ENCODE data around the gene TMEM176A.
A peak's percentile ranks its signal among the peaks of the same experiment; 100 is the strongest.
"Not testable (repeated sequence)": the region's sequence is repeated elsewhere in the genome, so short reads cannot be mapped to it uniquely, and the experiment has no call there.

The TMEM176A gene, protein sequence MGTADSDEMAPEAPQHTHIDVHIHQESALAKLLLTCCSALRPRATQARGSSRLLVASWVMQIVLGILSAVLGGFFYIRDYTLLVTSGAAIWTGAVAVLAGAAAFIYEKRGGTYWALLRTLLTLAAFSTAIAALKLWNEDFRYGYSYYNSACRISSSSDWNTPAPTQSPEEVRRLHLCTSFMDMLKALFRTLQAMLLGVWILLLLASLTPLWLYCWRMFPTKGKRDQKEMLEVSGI

DNA sequence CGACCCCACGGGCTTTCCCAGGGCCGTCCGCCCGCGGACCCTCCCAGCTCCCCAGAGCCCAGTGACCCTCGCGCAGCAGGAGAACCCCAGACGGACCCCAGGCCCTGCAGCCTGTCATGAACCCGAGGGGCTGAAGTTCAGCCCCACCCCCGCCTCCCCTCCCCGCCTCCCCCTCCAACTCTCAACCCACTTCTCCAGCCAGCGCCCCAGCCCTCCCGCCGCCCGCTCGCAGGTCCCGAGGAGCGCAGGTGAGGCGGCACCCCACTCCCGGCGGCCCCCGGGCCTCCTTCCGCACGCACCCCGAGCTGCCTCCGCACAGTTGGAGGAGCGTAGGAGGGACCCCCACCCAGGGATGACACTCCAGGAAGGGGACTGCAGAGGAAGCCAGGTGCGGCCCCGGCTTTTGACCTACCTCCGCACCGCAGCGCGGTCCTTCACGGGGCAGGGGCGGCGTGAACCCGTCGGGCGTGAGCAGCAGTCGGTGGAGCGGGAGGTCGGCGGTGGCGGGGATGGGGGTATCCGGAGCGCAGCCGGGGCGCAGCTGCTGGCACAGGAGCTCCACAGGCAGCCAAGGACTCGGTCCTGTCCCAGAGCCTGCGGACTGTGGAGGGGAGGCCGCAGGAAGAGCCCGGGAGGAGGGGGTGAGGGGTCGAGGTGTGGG is at the start of gene TMEM176A:
TMEM176A (plus strand) TSS at position 189 of the 661 bp plus-strand sequence. CDS start 782 bp downstream, outside the sequence.
- Histone ChIP-seq H3K9me3 (ENCODE audit: control insufficient read depth, low read length) (no peaks in the 10 kb centered on the region), H3K36me3 (ENCODE audit: control insufficient read depth, insufficient read depth, low read length) (no peaks in the 10 kb centered on the region), H3K4me3 (ENCODE audit: low read length) (peak within 1 kb of the TSS; percentile 54), H3K9ac (ENCODE audit: low read length) (peak within 1 kb of the TSS; percentile 81), H3K27me3 (ENCODE audit: control insufficient read depth, insufficient read depth, low read length) (peaks cover 10% of the 10 kb centered on the region), H3K4me1 (ENCODE audit: control insufficient read depth, insufficient read depth, low read length) (peaks cover 15% of the 10 kb centered on the region)

DNA sequence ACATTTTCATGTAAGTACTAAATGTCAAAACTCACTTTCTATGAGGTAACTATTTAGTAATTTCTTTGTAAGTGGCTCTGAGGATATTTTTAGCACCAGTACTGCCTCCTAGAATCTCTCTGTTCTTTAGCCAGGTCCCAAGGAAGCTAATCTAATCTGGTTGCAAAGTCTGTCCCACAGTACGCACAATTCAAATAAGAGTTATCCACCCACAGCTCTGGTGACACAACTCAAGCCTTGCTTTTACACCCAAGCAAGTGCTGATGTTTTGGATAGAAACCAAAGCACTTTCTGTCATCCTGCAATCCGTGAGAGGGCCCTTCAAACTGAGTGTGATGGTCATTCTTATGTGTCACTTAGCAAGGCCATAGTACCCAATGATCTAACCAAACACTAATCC is 48.9 kb upstream of the TMEM176A start:
- no peak overlapping the region for H3K9ac ChIP-seq (ENCODE audit: low read length)
- no peak overlapping the region for H3K4me3 ChIP-seq (ENCODE audit: low read length)
- peaks cover 5% of the 10 kb centered on the region for H3K27me3 ChIP-seq (ENCODE audit: control insufficient read depth, insufficient read depth, low read length)
- H3K4me1 ChIP-seq (ENCODE audit: control insufficient read depth, insufficient read depth, low read length) = no peaks in the 10 kb centered on the region
- H3K36me3 ChIP-seq (ENCODE audit: control insufficient read depth, insufficient read depth, low read length) = no peaks in the 10 kb centered on the region
- no peaks in the 10 kb centered on the region for H3K9me3 ChIP-seq (ENCODE audit: control insufficient read depth, low read length)

DNA sequence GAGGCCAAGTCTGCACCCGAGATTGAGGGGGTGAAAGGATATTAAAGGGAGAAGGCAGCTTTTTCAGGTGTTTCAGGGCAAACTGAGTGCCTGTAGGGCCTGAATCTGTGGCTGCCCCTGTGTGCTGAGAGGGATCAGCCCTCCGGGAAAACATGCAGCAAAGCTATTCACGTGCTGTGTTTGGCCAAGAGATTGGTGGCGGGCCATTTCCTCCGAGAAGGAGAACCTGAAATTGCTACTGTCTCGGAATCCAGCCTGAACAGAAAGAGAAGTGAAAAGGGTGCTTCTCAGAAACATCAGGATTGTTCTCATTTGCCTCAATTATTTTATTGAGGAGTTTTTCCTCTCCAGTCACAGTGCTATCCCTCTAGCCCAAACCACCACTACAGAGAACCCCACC is 47.3 kb upstream of the TMEM176A start:
- no peak overlapping the region for H3K4me3 ChIP-seq (ENCODE audit: low read length)
- no peaks in the 10 kb centered on the region for H3K9me3 ChIP-seq (ENCODE audit: control insufficient read depth, low read length)
- no peak overlapping the region for H3K9ac ChIP-seq (ENCODE audit: low read length)
- no peaks in the 10 kb centered on the region for H3K4me1 ChIP-seq (ENCODE audit: control insufficient read depth, insufficient read depth, low read length)
- H3K27me3 ChIP-seq (ENCODE audit: control insufficient read depth, insufficient read depth, low read length) = no peaks in the 10 kb centered on the region
- no peaks in the 10 kb centered on the region for H3K36me3 ChIP-seq (ENCODE audit: control insufficient read depth, insufficient read depth, low read length)

DNA sequence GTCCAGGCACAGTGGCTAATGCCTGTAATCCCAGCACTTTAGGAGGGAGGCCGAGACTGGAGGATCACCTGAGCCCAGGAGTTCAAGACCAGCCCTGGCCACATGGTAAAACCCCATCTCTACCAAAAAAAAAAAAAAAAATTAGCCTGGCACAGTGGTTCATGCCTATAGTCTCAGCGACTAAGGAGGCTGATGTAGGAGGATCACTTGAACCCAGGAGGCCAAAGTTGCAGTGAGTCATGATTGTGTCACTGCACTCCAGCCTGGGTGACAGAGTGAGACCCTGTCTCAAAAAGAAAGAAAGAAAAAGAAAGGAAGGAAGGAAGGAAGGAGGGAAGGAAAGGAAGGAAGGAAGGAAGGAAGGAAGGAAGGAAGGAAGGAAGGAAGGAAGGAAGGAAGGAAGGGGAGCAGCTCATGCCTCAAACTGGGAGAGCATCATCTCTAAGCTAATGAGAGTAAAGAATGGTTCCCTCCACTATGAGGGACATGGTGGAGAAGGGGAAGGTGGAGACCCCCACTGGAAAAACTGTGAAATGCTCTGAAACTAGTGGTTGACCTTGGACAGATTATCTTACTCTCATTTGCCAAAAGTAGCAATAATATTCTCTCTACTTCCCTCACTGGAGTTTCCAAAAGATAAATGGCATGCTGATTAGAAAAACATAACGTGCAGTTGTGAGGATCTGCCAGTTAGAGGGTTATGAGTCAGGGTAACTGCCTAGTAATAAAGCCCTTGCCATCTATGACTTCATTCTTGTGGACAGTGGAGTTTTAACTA is 46.6 kb upstream of the TMEM176A start:
- H3K9ac ChIP-seq (ENCODE audit: low read length) = no peak overlapping the region
- H3K4me1 ChIP-seq (ENCODE audit: control insufficient read depth, insufficient read depth, low read length) = no peaks in the 10 kb centered on the region
- H3K9me3 ChIP-seq (ENCODE audit: control insufficient read depth, low read length) = no peaks in the 10 kb centered on the region
- no peak overlapping the region for H3K4me3 ChIP-seq (ENCODE audit: low read length)
- no peaks in the 10 kb centered on the region for H3K36me3 ChIP-seq (ENCODE audit: control insufficient read depth, insufficient read depth, low read length)
- H3K27me3 ChIP-seq (ENCODE audit: control insufficient read depth, insufficient read depth, low read length) = no peaks in the 10 kb centered on the region

DNA sequence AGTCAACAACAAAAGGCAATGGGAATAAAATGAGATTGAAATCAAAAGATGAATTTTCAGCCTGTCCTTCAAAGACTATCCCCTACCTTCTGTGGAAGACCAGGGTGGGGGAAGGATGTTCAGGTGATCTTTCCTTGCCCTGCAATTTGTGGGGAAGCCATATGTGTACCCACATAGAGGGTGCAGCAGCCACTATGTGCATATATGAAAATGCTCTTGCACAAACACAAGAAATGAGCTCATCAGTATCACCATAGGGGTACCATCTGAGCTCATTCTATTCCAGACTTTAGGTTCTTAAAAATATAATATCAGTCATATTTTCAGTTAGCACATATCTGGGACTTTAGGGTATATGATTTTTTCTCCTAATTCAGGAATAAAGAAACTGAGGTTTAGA is 45.6 kb upstream of the TMEM176A start:
- Histone ChIP-seq H3K9ac (ENCODE audit: low read length) (no peak overlapping the region), H3K4me1 (ENCODE audit: control insufficient read depth, insufficient read depth, low read length) (no peaks in the 10 kb centered on the region), H3K36me3 (ENCODE audit: control insufficient read depth, insufficient read depth, low read length) (no peaks in the 10 kb centered on the region), H3K4me3 (ENCODE audit: low read length) (no peak overlapping the region), H3K9me3 (ENCODE audit: control insufficient read depth, low read length) (no peaks in the 10 kb centered on the region), H3K27me3 (ENCODE audit: control insufficient read depth, insufficient read depth, low read length) (no peaks in the 10 kb centered on the region)

DNA sequence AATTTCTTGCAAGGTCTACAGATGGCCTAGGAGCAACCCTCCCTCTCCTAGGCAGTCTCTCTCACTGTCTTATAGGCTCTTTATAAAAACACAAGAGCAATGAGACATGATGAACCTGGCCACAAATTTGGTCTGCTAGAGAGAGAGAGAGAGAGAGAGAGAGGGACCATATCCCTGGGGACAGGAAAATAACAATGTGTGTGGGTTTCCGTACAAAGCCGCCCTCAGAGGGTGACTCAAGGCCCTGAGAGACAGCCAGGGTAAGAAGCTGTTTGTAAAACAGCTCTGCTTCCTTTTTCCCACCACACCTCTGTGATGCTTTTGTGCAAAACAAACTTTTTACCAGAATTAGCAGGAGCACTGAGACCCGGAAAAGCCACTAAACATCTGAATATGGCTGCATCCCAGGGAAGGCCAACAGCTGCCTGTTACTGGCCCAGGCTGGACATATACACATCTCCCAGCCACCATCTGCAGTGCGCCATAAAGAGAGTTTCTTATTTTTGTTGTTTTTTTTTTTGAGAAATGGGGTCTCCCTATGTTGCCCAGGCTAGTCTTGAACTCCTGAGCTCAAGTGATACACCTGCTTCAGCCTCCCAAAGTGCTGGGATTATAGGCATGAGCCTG is 45.0 kb upstream of the TMEM176A start:
- Histone ChIP-seq H3K27me3 (ENCODE audit: control insufficient read depth, insufficient read depth, low read length) (no peaks in the 10 kb centered on the region), H3K4me3 (ENCODE audit: low read length) (no peak overlapping the region), H3K36me3 (ENCODE audit: control insufficient read depth, insufficient read depth, low read length) (no peaks in the 10 kb centered on the region), H3K9me3 (ENCODE audit: control insufficient read depth, low read length) (no peaks in the 10 kb centered on the region), H3K4me1 (ENCODE audit: control insufficient read depth, insufficient read depth, low read length) (no peaks in the 10 kb centered on the region), H3K9ac (ENCODE audit: low read length) (no peak overlapping the region)

DNA sequence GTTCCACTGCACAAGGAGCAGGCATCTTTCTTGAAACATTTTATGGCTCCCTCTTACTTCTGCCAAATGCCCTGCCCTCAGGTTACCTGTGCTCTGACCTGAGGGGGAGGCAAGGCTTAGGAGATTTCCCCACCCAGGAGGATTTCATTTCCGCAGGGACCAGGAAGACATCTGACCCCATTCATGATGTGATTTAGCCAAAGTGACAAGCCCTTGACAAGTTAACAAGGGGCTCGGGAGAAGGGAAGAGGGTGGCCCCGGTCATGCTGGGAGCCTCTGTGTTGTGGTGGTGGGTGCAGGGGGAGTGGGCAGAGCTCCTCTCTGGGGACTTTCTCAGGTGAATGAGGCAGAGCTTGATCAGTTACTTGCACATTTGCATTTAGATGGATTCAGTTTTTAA is 44.4 kb upstream of the TMEM176A start:
- H3K9me3 ChIP-seq (ENCODE audit: control insufficient read depth, low read length) = no peaks in the 10 kb centered on the region
- H3K4me1 ChIP-seq (ENCODE audit: control insufficient read depth, insufficient read depth, low read length) = no peaks in the 10 kb centered on the region
- no peaks in the 10 kb centered on the region for H3K36me3 ChIP-seq (ENCODE audit: control insufficient read depth, insufficient read depth, low read length)
- H3K4me3 ChIP-seq (ENCODE audit: low read length) = no peak overlapping the region
- H3K27me3 ChIP-seq (ENCODE audit: control insufficient read depth, insufficient read depth, low read length) = no peaks in the 10 kb centered on the region
- no peak overlapping the region for H3K9ac ChIP-seq (ENCODE audit: low read length)

DNA sequence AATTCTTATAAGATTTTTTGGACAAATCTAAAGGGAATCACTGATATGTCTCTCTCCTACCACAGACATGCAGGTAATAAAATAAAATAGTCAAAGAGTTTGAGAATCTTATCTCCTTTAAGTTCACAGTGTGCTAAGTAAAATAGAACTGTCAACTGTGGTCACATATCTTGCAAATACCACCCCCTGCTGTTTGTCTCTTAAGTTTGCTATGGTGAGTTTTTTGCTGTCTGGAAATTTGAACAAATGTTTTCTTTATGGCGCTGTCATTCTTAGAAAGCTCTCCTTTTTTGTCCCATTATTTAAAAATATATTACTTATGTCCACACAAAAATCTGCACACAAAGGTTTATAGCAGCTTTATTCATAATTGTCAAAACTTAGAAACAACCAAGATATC is 43.7 kb upstream of the TMEM176A start:
- H3K4me3 ChIP-seq (ENCODE audit: low read length) = no peak overlapping the region
- H3K9me3 ChIP-seq (ENCODE audit: control insufficient read depth, low read length) = no peaks in the 10 kb centered on the region
- H3K4me1 ChIP-seq (ENCODE audit: control insufficient read depth, insufficient read depth, low read length) = no peaks in the 10 kb centered on the region
- no peaks in the 10 kb centered on the region for H3K36me3 ChIP-seq (ENCODE audit: control insufficient read depth, insufficient read depth, low read length)
- H3K9ac ChIP-seq (ENCODE audit: low read length) = no peak overlapping the region
- H3K27me3 ChIP-seq (ENCODE audit: control insufficient read depth, insufficient read depth, low read length) = no peaks in the 10 kb centered on the region

DNA sequence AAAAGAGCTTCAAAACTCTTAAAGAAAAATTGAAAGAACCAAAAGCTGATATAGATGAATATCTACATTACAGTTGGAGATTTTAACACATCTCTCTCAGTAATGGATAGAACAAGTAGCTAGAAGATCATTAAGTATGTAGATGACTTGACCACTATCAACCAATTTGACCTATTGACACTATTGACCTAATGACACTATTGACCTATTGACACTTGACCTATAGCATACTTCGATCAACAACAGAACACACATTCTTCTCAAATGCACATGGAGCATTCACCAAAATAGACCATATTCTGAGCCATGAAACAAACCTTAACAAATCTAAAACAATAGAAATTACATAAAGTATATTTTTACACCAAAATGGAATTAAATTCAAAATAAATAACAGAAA is 41.1 kb upstream of the TMEM176A start:
- H3K4me1 ChIP-seq (ENCODE audit: control insufficient read depth, insufficient read depth, low read length) = no peaks in the 10 kb centered on the region

DNA sequence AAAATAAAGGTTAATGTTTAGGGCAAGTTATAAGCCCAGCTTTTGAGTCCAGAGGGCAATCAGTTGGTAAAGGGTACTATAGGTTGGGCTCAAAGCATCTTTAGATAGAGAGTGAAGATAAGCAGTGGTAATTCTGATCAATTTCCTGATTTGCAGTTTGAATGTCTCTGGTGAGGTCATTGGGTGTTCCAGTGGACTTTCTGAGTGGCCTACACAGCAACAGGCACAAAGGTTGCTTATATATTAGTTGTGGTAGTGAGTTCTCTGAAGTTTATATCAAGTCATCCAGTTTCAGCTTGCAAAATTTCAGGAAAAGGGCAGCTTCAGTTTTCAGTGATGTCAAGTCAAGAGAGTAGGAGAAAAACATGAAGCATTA is 34.2 kb upstream of the TMEM176A start:
- Histone ChIP-seq H3K9ac (ENCODE audit: low read length) (no peak overlapping the region), H3K4me1 (ENCODE audit: control insufficient read depth, insufficient read depth, low read length) (peaks cover 4% of the 10 kb centered on the region), H3K9me3 (ENCODE audit: control insufficient read depth, low read length) (no peaks in the 10 kb centered on the region), H3K27me3 (ENCODE audit: control insufficient read depth, insufficient read depth, low read length) (no peaks in the 10 kb centered on the region), H3K4me3 (ENCODE audit: low read length) (no peak overlapping the region), H3K36me3 (ENCODE audit: control insufficient read depth, insufficient read depth, low read length) (no peaks in the 10 kb centered on the region)

More for the DNA sequence above, 41.1 kb upstream of the TMEM176A start:
- no peak overlapping the region for H3K4me3 ChIP-seq (ENCODE audit: low read length)
- no peaks in the 10 kb centered on the region for H3K9me3 ChIP-seq (ENCODE audit: control insufficient read depth, low read length)
- no peaks in the 10 kb centered on the region for H3K36me3 ChIP-seq (ENCODE audit: control insufficient read depth, insufficient read depth, low read length)
- no peak overlapping the region for H3K9ac ChIP-seq (ENCODE audit: low read length)
- no peaks in the 10 kb centered on the region for H3K27me3 ChIP-seq (ENCODE audit: control insufficient read depth, insufficient read depth, low read length)

DNA sequence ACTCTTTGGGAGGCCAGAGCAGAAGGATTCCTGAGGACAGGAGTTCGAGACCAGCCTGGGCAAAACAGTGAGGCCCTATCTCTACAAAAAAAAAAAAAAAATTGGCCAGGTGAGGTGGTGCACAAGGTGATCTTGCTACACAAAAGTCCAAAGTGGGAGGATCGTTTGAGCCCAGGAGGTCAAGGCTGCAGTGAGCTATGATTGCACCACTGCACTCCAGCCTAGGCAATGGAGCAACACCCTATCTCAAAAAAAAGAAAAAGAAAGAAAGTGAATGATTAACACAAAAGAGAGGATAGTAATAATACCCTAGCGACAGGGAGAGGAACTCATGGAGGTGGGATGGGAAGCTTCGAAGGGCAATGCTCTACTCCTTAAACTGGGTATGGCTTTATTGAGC is 30.8 kb upstream of the TMEM176A start:
- Histone ChIP-seq H3K9me3 (ENCODE audit: control insufficient read depth, low read length) (no peaks in the 10 kb centered on the region), H3K4me1 (ENCODE audit: control insufficient read depth, insufficient read depth, low read length) (peaks cover 4% of the 10 kb centered on the region), H3K9ac (ENCODE audit: low read length) (no peak overlapping the region), H3K4me3 (ENCODE audit: low read length) (no peak overlapping the region), H3K36me3 (ENCODE audit: control insufficient read depth, insufficient read depth, low read length) (no peaks in the 10 kb centered on the region), H3K27me3 (ENCODE audit: control insufficient read depth, insufficient read depth, low read length) (no peaks in the 10 kb centered on the region)

DNA sequence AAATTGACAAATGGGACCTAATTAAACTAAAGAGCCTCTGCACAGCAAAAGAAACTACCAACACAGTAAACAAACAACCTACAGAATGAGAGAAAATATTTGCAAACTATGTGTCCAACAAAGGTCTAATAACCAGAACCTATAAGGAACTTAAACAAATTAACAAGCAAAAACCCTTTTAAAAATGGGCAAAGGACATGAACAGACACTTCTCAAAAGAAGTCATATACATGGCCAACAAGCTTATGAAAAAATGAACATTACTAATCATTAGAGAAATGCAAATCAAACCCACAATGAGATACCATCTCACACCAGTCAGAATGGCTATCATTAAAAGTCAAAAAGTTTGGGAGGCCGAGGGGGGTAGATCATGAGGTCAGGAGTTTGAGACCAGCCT is 26.4 kb upstream of the TMEM176A start:
- H3K4me3 ChIP-seq (ENCODE audit: low read length); H3K27me3 ChIP-seq (ENCODE audit: control insufficient read depth, insufficient read depth, low read length); H3K9me3 ChIP-seq (ENCODE audit: control insufficient read depth, low read length); H3K9ac ChIP-seq (ENCODE audit: low read length); H3K36me3 ChIP-seq (ENCODE audit: control insufficient read depth, insufficient read depth, low read length); H3K4me1 ChIP-seq (ENCODE audit: control insufficient read depth, insufficient read depth, low read length): not testable (repeated sequence)

Data from mucosa of stomach (tissue), 1 donor.